ENCODE data around the gene FAM107B. TPM values are rescaled to one million over a fixed set of nuclear protein-coding genes. Genes with fewer than 3 reads are reported as not detected.

FAM107B gene
- total and polyA plus RNA-seq, 4 donors: 38.4 to 85.4 (median 68.9) TPM

- WGBS, 2 donors: 68 to 69% methylated on average over 4 of the region's 4 CpGs
- no peaks in the 10 kb centered on the region for H3K36me3 ChIP-seq (ENCODE audit: control insufficient read depth in 4 of 4, insufficient read depth in 4 of 4, low read length in 4 of 4)
- no peak for ATAC-seq (ENCODE audit: insufficient read depth, low FRiP score)
- H3K27me3 ChIP-seq (ENCODE audit: control insufficient read depth in 3 of 3, insufficient read depth in 3 of 3, low read length in 2 of 3): peaks cover 0 to 4% (median 0%) of the 10 kb centered on the region in 3 donors
- no peaks in the 10 kb centered on the region for H3K9me3 ChIP-seq (ENCODE audit: control insufficient read depth in 4 of 4, insufficient read depth in 3 of 4, low read length in 3 of 4)
- H3K4me3 ChIP-seq: no peak overlapping the region
- no peak overlapping the region for H3K27ac ChIP-seq (ENCODE audit: low read depth in 1 of 2, low read length in 1 of 2)
- H3K9ac ChIP-seq (ENCODE audit: insufficient read depth in 1 of 2, low read length in 2 of 2): no peak overlapping the region
- H3K4me1 ChIP-seq (ENCODE audit: control insufficient read depth in 5 of 5, insufficient read depth in 5 of 5, low read length in 5 of 5): peaks cover 0 to 2% (median 0%) of the 10 kb centered on the region in 5 donors
- no peak for DNase-seq
- TF ChIP-seq CTCF (IDR thresholded peaks at IDR 0.05; ENCODE audit: control extremely low read depth, extremely low read depth): no peak
Observed at GRCh38 chr10:14477408-14477710, 297.3 kb downstream of the FAM107B start.

- no peak for ATAC-seq (ENCODE audit: insufficient read depth, low FRiP score)
- Histone ChIP-seq H3K36me3 (ENCODE audit: control insufficient read depth in 4 of 4, insufficient read depth in 4 of 4, low read length in 4 of 4) (no peaks in the 10 kb centered on the region), H3K4me1 (ENCODE audit: control insufficient read depth in 5 of 5, insufficient read depth in 5 of 5, low read length in 5 of 5) (peaks cover 0 to 2% (median 0%) of the 10 kb centered on the region in 5 donors), H3K4me3 (no peak overlapping the region), H3K27me3 (ENCODE audit: control insufficient read depth in 3 of 3, insufficient read depth in 3 of 3, low read length in 2 of 3) (peaks cover 0 to 4% (median 0%) of the 10 kb centered on the region in 3 donors), H3K9me3 (ENCODE audit: control insufficient read depth in 4 of 4, insufficient read depth in 3 of 4, low read length in 3 of 4) (peaks cover 0 to 2% (median 0%) of the 10 kb centered on the region in 4 donors), H3K9ac (ENCODE audit: insufficient read depth in 1 of 2, low read length in 2 of 2) (no peak overlapping the region), H3K27ac (ENCODE audit: low read depth in 1 of 2, low read length in 1 of 2) (no peak overlapping the region)
- no peak for TF ChIP-seq CTCF (IDR thresholded peaks at IDR 0.05; ENCODE audit: control extremely low read depth, extremely low read depth)
- DNase-seq: no peak
- 83 to 87% methylated on average over 9 of the region's 9 CpGs for WGBS, 2 donors
Observed at GRCh38 chr10:14476641-14477407, 297.9 kb downstream of the FAM107B start.

- Histone ChIP-seq H3K4me1 (ENCODE audit: control insufficient read depth in 5 of 5, insufficient read depth in 5 of 5, low read length in 5 of 5) (peaks cover 0 to 2% (median 0%) of the 10 kb centered on the region in 5 donors), H3K27me3 (ENCODE audit: control insufficient read depth in 3 of 3, insufficient read depth in 3 of 3, low read length in 2 of 3) (peaks cover 0 to 3% (median 0%) of the 10 kb centered on the region in 3 donors), H3K9ac (ENCODE audit: insufficient read depth in 1 of 2, low read length in 2 of 2) (no peak overlapping the region), H3K36me3 (ENCODE audit: control insufficient read depth in 4 of 4, insufficient read depth in 4 of 4, low read length in 4 of 4) (no peaks in the 10 kb centered on the region), H3K9me3 (ENCODE audit: control insufficient read depth in 4 of 4, insufficient read depth in 3 of 4, low read length in 3 of 4) (peaks cover 0 to 2% (median 0%) of the 10 kb centered on the region in 4 donors), H3K27ac (ENCODE audit: low read depth in 1 of 2, low read length in 1 of 2) (no peak overlapping the region), H3K4me3 (no peak overlapping the region)
- TF ChIP-seq CTCF (IDR thresholded peaks at IDR 0.05; ENCODE audit: control extremely low read depth, extremely low read depth): no peak
- ATAC-seq (ENCODE audit: insufficient read depth, low FRiP score) (no peak), DNase-seq (no peak)
- WGBS, 2 donors: 77 to 86% methylated on average over 5 of the region's 5 CpGs
Observed at GRCh38 chr10:14476006-14476405, 298.7 kb downstream of the FAM107B start.

Measured in lung (tissue), 12 donors.